NCI-H1105 (cell line): Measurements from ENCODE around the gene IFNGR1.
"Not testable (repeated sequence)": the region's sequence is repeated elsewhere in the genome, so short reads cannot be mapped to it uniquely, and the experiment has no call there.

Experiments
- DNase-seq: peaks from one replicate; lab custom pipeline; 2025; lab: John Stamatoyannopoulos, UW

IFNGR1 gene

GRCh38 chr6:137236581-137237355 lies 17.6 kb upstream of the IFNGR1 start:
- no peak for DNase-seq

DNA sequence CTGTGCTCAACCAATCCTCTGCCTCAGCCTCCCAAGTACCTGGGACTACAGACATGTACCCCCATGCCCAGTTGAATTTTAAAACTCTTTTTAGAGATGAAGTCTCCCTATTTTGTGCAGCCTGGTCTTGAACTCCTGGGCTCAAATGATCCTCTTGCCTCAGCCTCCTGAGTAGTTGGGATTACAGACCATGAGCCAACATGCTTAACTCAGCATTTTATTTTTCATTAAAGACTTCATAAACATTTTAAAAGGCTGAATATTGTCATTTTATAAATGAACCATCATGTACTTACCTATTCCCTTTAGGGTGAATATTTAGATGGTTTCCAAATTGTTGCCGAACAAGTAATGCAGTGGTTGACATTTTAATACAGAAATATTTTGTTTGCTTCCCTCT lies 16.5 kb upstream of the IFNGR1 start:
- DNase-seq: no peak

GRCh38 chr6:137233911-137234863 lies 15.0 kb upstream of the IFNGR1 start:
- no peak for DNase-seq

DNA sequence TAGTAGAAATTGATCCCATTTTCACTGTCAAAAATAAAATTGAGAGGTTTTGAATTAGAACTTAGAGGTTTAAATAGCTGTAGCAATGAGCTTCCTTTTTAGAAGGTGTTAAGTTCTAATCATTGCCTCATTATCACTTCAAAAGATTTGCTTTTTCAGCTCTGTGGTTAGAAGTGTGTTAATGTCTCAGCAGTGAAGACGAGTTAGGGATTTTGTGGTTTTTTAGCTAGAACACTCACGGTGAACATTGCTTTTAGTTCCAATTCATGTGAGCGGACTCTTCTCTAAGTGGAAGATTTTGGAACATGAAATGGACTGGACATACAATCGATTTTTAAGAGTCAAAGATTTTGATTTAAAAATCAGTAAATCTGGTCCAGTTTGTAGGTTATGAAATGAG lies 12.7 kb upstream of the IFNGR1 start:
- no peak for DNase-seq

- DNase-seq: no peak
These were observed 11.9 kb upstream of the IFNGR1 start for GRCh38 chr6:137230956-137231555.

DNA sequence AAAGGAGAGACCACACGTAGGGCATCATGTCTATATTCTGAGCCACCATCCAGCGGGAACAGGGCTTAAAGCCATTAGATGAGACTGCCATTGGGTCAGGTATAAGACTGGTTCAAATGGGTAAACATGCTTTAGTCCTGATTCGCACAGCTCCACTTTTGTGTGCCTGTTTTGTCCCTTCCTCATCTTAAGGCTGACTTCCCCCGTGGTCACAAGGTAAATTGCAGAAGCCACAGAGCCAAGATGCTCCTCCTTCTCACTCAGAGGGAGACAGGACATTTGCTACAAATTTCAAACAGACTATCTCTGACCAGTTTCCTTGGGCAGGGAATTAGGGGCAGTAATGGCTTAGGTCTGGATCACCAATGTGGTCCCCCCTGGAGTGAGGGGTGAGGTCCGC lies 11.4 kb upstream of the IFNGR1 start:
- DNase-seq: no peak

DNA sequence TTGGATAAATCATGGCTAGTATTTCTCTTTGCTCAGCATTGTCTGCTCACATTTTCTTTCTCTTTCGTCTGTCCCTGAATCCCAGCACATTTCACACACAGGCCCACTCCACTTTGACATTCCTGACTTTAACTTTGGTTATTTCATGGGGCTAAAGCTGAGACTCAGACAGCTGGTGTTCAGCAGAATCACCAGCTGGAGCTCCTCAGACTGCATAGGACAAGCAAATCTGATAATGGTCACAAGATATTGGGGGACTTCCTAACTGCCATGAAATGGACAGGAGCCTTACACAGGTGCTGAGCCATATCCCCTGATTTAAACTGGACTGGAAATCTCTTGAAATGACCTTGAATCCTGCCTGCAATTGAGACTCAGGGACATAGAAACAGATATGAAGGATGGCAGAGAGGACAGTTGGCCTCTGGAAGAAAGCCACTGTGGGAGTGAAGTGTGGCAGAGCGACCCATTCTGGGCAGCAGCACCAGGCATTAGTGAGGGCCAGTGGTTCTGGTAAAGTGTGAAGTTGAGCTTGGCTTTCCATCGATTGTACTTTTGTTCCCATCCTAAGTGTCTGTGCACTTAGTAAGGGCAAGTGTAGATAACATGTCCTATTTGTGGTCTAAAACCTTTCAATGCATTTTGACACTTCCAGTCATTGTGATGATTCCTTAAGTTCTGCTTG lies 10.0 kb upstream of the IFNGR1 start:
- no peak for DNase-seq

- no peak for DNase-seq
These were observed 8.7 kb upstream of the IFNGR1 start for GRCh38 chr6:137227871-137228302.

GRCh38 chr6:137226697-137227096 lies 7.5 kb upstream of the IFNGR1 start:
- DNase-seq: no peak

- DNase-seq: no peak
These were observed 5.6 kb upstream of the IFNGR1 start for GRCh38 chr6:137224799-137225198.

DNA sequence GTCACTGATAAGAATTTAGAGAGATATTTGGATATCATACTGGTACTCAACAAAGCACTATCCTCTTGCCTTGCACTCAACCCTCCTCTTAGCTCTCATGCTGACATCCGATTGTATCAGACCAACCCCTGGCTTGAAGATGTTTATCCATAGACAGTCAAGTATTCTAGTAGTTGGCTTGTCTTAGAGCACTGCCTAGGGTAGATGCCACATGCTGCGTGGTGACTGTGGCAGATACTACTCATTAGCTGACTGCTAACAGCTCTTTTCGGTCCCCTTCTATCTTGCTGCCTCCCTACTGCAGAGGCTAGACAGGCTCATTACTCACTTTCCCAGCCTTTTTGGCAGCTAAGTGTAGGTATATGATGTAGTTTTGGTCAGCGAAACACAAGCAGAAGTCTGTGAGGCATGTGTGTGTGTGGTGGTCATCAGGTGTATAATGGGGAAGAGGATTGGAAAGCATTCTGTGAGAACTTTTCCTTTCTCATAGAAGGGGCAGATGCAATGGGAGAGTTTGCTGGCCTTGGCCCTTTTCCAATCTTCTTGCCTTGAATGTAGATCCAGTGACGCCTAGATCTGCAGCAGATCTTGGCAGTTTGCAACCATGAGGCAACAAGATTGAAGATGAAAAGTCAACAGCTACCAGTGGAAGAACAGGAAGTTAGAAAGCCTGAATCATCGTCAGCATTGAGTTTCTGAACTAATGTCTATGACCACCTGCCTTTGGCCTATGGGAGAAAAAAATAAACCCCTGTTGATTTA lies 4.4 kb upstream of the IFNGR1 start:
- DNase-seq: no peak

DNA sequence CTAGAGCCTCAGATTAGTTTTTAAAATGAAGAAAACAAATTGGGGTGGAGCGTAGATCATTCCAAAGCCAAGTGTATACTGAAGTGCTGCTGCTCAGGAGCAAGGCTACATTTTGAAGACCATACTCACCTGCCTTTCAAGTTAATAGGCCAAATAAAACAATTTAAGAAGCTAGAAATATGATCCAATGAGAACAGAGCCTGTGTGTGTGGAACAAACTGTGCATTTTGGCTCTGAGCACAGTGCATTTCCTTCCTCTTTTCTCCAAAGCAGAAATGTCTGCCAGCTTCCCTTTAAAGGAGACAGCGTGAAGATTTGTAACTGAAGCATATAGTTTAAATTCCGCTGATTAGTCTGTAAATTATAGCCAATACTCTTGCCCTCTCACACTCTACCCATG lies 3.2 kb upstream of the IFNGR1 start:
- DNase-seq: no peak

- DNase-seq: no peak
These were observed 573 bp upstream of the IFNGR1 start for GRCh38 chr6:137219664-137220252.

DNA sequence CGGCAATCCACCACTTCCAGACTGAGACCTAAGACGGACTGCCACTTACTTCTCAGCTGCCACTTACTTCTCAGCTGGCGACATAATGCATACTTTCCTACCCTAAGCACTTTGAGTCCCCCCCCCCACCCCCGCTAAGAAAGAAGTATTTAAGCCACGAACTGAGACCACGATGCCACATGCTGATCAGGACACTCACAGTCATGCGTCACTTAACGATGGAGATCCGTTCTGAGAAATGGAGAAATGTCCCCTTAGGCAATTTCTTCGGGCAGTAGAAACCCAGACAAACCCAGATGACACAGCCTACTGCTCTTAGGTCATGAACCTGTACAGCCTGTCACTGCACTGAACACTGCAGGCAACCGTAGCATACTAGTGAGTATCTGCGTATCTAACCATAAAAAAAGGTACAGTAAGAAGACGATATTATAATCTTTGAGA lies 690 bp downstream of the IFNGR1 start:
- DNase-seq: no peak

- no peak for DNase-seq
These were observed 1.2 kb downstream of the IFNGR1 start for GRCh38 chr6:137217801-137218472.

- no peak for DNase-seq
These were observed 2.2 kb downstream of the IFNGR1 start for GRCh38 chr6:137216875-137217553.

DNA sequence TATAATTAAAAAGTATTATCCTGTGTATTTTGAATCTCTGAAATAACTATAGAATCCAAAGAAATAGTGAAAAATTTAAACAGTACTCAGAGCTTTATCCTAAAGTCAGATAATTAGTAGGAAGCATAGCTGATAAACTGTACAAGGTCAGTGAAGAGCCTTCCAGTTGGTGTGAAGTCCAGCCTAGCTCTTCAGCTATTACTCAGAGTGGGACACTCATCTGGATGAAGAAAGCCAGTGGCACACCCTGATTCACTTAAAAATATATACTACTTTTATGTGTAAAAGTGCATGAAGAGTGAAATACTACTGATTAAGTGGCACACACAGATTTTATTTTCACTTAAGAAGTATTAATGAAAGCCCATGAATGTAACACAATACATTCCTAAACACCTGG lies 3.1 kb downstream of the IFNGR1 start:
- no peak for DNase-seq

GRCh38 chr6:137215630-137216029 lies 3.6 kb downstream of the IFNGR1 start:
- not testable (repeated sequence) for DNase-seq

- no peak for DNase-seq
These were observed 4.3 kb downstream of the IFNGR1 start for GRCh38 chr6:137214931-137215330.

DNA sequence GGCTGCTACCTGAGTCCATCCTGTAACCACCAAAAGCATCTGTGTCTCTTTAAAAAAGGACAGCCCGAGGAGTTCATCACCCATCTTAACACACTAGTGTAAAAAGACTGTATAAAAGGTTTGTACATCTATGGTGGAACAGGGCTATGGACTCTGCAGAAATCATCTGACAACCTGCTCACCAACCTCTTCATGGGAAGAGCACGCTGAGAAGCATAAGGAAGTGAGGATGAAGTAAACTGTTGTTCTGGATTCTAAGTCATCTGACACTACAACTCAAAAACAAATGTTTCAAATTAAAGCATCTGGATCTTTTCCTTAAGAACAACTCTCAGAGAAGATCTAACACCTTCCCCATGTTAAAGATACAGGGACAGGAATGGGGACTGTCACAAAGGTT lies 5.4 kb downstream of the IFNGR1 start:
- DNase-seq: no peak
